DMS79 treated with DMSO at 0.1 percent for 48 hours (cell line): ENCODE results near the gene POMGNT2.

Source experiments
- DNase-seq: peaks from one replicate; lab custom pipeline; 2025; lab: John Stamatoyannopoulos, UW

The POMGNT2 gene

DNA sequence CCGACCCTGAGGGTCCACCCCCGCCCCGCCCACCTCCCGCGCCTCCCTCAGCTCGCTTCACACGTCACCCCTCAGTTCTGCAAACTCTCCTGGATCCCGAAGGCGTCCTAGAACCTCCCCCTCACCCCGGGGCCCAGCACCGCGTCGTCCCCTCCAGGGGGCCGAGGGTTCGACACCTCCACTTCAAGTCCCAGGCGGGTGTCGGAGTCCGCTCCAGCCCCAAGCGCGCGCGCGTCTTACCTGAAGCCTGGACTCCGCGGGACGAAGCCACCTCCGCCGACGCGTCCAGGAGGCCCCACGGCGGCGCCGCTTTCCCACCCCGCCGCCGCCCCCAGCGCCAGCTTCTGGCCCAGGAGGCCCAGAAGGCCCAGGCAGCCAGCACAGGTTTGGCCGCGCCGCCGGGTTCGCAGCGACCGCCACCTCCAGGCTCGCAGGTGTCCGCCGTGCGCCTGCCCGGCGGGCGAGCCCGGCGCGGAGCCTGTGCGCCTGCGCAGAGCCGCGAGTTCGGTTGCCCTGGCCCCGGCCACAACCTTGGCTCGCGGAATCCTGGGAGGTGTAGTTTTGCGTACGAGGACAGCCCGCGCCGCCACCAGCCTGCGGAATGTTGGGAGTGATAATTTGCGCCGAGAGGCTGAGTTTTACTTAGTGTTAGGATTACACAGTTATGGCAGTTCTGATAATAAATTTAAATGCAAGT, at the start of gene POMGNT2:
POMGNT2 (minus strand) TSS at position 484 of the 697 bp plus-strand sequence. CDS start 24,648 bp downstream, outside the sequence.
- DNase-seq, result peak; percentile 43

DNA sequence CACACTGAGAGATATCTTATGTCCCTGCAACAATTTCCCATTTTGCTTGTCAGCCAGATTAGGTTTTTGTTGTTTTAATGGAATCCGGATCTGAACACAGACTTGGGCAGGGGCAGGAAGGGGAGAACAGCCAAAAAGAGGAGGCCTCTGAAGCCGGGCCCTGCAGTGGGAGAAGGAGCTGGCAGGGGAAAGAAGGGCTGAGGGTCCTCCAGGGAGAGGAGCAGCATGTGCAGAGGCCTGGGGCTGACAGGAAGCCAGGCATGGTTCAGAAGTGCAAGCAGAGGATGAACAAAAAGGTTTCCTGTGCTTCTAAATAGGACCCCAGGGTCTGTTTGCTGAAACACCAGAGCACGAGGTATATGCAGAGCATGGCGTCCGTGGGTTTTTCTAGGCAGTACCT, 49.1 kb upstream of the POMGNT2 start:
- DNase-seq, result no peak

DNA sequence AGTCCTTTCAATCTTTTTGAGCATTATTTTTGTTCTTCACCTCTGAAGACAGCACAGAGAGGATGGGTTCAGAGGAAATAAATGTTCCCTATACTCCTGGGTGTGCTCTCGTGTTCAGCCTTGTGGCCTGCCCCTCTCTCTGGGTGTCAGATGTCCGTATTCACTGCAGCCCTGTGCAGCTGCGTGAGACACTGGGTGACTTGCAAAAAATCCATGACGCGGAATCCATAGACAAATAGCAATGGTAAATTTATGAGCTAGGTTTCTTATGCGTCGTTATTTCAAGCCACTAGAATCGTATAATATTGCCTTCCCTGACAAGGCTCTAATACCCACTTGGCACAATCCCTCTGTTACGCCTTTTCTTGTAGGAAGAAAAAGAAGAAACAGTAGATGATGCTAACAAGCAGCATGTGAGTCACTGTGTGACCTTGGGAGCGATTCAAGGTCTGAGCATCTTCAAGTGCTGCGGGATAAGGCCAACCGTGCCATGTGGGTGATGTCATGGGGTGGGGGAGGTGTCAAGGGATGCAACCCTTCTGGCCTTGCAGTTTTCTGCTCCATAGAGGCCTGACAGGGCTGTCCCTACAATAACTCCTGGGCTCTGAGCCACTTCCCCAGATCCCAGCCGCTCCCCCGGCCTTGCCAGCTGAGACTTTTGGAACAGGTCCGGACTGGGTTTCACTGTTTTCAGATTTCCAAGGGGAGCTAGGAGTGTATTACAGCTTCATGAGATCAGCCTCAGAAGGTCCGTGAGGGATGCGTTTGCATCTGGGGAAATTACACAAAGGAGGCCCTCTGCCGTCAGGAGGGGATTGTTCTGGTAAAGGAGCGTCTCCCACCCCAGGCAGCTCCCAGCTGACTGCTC, 47.6 kb upstream of the POMGNT2 start:
- DNase-seq, result no peak

DNA sequence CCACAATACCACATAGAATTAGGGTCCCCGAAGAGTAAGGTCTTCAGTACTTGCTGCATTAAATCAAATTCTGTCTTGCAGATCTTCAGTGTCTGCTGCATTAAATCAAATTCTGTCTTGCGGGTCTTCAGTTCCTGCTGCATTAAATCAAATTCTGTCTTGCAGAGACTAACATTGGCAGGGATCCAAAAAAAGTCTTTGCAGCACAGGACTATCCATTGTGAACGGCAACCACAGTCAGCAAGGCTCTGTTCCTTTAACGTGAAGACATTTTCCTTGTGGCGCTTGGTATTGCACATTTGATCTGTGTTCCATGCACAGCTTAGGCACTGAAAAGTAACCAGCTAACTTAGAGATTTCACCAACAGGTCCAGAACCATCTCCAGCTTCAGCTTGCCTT, 46.8 kb upstream of the POMGNT2 start:
- DNase-seq, result peak; percentile 22

DNA sequence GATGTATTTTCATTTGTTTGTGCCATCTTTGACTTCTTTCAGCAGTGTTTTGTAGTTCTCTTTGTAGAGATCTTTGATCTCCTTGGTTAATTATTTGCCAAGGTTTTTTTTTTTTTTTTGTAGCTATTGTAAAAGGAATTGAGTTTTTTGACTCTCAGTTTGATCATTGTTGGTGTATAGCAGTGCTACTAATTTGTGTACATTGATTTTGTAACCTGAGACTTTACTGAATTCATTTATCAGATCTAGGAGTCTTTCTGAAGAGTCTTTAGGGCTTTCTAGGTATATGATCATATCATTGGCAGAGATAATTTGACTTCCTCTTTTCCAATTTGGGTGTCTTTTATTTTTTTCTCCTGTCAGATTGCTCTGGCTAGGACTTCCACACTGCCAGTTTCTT, 42.2 kb upstream of the POMGNT2 start:
- DNase-seq, result no peak

DNA sequence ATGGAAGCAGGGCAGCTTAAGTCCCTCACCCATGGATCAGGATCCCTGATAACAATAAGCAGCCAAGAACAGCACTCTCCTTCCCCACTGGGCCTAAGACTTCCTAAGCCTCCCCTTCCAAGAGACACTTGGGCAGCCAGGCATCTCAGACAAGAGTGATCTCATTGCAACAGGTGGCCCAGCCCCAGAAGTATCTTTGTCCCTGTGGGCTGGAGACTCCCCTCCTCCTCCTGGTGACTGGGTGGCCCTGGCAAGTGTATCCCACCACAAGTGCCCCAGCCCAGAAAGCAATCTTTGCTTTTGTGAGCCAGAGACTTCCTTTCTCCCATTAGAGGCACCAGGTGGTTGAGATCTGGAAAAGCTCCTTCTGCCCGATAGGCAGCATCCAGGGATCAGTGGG, 40.7 kb upstream of the POMGNT2 start:
- DNase-seq, result no peak

DNA sequence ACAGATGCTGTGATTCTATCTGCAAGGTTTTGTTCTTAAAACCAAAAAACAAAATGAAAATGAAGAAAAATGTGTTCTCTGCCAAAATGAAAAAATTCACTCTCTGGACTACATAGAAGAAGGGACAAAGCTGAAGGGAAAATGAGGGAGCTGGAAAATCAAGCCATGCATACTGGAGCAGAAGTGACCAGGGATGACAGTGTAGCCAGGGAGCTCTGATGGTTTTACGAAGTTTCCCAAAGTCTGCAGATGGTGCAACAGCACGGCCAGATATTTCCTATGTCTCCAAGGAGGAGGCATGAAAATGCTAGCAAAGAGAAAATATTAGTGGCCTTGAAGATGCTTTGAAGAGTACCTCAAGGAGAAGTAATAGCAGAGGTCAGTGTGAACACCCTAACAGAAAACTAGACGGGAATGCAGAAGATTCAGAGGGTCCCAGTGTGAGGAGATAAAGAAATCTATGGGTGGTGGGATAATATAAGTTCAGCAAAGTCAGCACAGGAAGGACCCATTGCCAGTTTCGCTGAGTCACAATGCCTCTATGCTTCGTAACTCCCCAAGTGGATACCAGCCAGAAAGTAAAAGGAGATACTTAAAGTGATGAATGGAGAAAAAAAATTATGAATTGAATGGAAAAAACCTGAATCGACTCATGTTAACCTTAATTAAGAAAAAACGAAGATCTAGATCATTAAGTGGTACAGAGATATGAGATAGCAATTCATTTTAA, 39.0 kb upstream of the POMGNT2 start:
- no peak for DNase-seq

DNA sequence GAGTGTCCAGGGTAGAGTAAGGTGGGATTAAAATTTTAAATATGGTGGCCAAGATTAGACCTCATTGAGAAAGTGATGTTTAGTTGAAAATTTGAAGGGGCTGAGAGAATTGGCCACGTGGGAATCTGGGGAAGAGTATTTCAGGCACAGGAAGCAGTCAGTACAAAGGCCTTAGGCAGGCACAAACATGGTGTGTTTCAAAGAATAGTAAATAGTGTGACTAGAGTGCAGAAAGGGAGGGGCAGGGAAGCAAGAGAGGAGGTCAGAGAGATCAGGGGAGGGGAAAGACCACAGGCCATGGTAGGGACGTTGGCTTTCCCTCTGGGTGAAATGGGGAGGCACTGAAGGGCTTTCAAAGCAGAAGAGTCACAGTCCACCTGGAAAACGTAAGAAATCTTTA, 36.6 kb upstream of the POMGNT2 start:
- no peak for DNase-seq

DNA sequence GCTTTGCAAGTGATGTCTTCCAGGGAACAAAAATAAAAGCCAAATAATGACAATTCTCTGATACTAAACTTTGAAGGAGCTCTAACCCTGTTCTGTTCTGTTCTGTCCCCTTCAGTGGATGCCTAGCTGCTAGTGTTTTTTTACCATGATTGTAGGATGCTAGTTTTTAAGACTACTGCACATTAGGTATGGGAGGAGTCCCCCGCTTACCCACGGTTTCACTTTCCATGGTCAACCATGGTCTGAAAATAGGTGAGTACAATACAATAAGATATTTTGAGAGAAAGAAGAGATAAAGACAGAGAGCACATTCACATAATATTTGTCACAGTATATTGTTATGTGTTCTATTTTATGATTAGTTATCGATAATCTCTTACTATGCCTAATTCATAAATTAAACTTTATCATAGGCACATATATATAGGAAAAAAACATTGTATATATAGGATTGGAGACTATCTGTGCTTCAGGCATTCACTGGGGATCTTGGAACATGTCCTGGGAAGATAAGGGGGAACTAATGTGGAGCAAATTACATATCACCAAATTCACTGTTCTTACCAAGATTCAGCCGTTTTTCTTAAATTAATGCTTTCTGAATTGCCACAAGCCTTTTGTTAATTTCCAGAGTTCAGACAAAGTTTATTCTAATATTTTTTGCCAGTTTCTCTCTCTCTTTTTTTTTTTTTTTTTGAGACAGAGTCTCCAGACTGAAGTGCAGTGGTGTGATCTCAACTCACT, 32.8 kb upstream of the POMGNT2 start:
- DNase-seq, result no peak

DNA sequence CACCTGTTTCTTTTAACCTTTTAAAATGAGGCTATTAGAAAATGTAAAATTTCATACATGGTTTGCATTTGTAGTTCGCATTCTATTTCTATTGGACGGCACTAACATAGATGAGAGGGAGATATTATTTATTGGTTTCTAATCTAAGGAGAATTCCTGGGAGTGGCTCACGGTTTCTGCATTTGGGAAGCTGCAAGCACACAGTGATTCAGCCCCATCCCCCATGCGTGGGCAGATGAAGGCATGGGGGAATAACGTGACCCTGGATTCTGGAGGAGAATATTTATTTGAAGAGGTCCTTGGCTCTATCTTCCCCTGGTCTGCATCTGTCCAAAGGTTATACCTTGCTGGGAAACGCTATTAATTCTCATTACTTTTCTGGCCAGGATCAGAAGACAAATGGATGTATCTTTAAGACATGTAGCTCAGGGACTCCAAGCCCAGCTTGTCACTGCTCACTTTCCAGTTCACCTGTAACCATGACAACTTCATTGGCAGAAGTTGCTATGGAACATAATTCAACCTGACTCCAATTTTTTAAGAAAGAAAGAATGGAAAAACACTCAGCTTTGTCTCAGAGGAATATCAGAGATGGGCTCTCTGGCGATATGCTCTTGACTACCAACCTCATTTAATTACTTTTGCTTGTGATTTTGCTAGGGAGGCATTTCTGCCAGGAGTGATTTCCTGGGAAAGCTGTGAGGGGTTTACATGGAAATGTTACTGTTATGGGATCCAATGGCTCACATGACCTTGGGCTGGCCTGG, 27.2 kb upstream of the POMGNT2 start:
- no peak for DNase-seq

DNA sequence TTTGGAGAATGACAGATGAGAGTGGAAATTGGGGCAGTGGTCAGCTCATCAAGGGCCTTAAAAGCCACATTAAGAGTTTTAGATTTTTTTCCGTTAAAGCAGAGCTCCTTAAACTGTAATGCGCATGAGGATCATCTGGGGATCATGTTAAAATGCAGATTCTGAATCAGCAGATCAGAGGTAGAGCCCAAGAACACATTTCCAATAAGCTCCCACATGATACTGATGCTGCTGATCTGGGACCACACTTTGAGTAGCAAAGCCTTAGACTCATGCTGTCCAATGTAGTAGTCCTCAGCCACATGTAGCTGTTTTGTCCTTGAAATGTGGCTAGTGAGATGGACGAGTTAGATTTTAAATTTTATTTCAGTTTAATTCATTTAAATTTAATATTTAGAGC, 26.3 kb upstream of the POMGNT2 start:
- DNase-seq, result no peak

DNA sequence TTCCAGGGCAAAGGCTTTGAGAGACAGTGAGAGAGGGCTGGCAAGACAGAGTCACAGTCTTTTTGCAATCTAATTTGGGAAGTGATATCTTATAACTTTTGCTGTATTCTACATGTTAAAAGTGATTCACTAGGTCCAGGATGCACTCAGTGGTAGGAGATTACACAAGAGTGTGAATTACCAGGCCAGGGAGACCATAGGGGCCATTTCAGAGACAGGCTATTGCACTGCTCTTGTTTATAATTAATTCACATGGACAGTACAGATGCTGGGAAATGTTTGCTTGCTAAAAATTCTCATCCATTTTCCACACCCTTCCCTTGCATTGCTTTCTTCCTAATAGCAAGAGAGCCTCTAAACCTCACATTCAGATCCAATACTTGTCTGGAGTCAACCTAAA, 22.6 kb upstream of the POMGNT2 start:
- no peak for DNase-seq

DNA sequence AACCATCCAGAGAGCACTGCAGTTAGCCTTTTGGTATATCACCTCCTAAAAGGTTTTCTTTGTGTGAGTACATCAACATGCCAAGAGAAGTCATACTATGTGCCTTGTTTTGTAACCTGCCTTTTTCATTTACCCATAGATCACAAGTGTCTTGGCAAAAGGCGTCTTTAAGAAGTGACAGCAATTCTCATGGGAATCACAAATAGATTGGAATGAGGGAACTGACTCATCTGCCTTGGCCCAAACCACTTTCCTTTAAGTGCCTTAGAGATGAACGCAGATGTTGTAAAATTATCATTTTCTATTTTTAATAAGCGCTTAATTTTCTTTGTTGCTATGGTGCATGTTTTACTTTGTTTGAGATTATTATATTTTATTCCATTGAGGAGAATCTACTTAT, 20.7 kb upstream of the POMGNT2 start:
- no peak for DNase-seq

DNA sequence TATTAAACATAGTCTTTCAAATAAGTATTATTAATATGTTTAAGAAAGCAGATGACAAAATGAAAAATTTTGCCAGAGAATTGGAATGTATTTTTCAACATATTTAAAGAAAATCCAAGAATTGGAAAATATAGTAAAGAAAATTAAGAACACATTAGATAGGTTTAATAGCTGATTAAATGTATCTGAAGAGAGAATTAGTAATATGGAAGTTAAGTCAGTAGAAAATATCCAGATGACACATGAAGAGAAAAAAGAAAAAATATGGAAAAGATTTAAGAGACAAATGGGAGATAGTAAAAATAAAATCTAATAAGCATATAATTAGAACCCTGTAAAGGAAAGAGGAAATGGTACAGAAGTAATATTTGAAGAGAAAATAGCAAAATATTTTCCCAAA, 18.0 kb upstream of the POMGNT2 start:
- no peak for DNase-seq

DNA sequence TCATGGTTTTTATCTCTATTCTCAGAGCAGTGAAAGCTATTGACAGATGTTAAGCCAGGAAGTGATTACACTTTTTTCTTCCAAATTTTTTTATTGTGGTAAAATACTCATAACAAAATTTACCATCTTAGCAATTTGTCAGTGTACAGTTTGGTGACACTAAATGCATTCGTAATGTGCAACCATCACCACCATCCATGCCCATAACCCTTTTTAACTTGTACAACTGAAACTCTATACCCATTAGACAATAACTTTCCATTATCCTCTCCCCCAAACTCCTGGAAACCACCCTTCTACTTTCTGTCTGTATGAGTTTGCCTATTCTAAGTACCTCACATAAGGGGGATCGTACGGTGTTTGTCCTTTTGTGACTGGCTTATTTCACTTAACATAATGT, 15.1 kb upstream of the POMGNT2 start:
- no peak for DNase-seq

DNA sequence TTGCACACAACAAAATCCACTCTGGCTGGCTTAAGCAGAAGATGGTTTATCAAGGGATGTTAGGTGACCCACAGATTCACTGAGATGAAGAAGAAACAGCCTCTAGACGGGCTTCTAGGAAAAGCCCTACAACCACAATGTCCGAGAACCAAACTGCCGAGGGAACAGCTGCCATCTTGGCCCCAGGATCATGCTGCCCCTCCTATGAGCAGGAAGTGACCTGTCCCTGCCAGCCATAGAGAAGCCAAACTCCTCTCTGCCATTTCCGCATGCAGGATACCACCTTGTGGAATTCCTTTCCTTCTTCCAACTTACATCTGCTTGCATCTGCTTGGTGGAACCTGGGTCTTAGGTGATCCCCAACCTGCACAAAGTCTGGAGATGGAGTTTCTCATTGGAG, 11.4 kb upstream of the POMGNT2 start:
- no peak for DNase-seq

DNA sequence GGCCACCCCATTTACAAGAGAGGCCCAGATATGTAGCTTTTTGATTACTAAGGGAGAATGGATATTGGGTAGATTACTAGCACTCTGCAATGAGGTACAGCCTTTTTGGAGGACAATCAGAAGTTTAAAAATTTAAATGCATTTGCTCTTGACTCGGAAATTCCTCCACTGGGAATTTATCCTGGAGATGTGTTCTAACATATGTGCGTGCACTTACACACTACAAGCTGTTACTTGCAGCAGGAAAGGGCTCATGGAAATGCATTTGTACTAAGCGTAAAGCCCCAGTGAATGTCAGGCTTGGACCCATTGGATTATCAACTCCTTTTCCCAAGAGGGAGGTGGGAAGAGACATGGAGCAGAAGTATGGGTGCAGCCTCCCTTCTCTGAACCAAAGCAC, 7.8 kb upstream of the POMGNT2 start:
- DNase-seq, result no peak

DNA sequence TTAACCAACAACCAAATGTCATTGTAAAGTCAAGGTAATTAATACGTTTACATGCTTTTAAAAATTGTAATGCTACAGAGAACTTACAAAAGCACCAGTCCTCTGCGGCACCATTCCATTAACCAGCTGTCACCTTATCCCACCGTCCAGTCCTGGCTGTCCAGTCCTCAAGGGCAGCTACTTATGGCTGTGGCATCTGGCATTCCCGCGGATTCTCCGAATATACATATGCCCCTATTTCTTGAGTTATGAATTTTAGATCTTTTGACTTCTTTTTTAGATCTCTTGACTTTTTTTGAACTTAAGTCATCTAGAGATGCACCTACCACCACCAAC, 382 bp upstream of the POMGNT2 start:
- no peak for DNase-seq

DNA sequence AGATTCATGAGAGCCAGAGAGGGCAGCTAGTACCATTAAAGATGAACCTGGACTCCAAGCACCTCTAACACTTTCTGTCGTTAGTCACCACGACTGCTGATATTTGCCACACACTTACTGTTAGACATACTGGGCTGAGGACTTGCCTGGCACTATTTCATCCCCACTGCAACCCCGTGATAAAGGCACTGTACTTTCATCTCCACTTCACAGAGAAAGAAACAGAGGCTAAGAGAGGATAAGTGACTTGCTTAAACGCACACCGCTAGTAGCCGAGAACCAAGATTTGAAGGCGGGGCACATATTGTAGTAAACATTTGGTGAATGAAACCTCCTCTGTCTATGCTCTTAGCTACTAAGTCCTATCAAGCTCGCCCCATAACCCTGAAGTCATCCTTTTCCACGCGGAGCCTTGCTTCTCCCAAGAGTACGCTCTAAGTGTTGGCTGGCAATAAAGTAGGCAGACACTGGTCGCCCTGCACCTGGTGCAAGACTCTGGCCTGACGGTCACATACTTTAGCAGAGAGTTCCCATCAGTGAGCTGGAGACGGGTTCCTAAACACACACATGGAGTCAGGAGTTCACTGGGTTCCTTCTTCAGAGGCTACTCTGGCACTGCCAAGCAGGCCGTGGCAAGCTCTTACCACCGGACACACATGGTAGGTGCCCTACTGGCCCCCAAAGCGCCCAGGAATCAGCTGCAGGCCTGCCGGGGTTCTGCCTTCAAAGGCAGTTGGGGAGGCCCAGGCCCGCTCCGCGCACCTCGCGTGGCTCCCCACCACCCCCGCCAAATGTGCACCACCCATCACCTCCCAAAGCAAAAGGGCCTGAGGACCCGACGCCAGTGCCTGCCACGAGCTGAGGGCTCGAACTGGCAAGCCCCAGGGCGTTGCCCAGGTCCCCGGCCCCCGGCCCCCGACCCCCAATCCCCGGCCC, 951 bp downstream of the POMGNT2 start:
- no peak for DNase-seq

DNA sequence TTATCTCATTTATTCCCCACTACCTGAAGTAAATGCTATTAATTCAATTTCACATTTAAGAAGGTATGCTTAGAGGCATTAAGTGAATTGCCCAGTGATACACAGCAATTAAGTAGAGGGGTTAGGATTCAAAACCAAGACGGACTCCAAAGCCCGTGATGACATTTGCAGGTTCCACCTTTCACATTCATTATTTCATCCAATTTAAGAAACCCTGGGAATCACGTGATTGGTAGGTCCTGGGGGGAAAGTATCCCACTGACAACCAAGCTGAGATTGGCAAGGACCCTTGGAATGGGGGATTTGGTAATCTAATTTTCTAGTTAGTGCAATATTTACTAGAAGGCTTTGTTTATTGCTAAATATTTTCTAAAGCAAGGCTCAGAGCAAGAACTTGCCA, 1.8 kb downstream of the POMGNT2 start:
- DNase-seq, result no peak
